GM18520 (cell line): ENCODE measurements around the gene BAIAP2.

ENCODE experiments used
- ATAC-seq: cut with Tn5 transposase; IDR thresholded peaks from one replicate; pipeline ENCODE4 v1.9.1; 2021; ENCODE audit not compliant: unreplicated experiment

The BAIAP2 gene

GRCh38 chr17:81034779-81035520 is at the start of gene BAIAP2:
BAIAP2 (plus strand) TSS chr17:81035151; CDS start chr17:81035255, 104 bp downstream.
- peak; percentile 49 for ATAC-seq

- ATAC-seq: no peak
These were observed 48.9 kb upstream of the BAIAP2 start for GRCh38 chr17:80986046-80986445.

GRCh38 chr17:80986816-80987475 is 48.0 kb upstream of the BAIAP2 start:
- no peak for ATAC-seq

- no peak for ATAC-seq
These were observed 47.0 kb upstream of the BAIAP2 start for GRCh38 chr17:80987941-80988461.

- no peak for ATAC-seq
These were observed 45.4 kb upstream of the BAIAP2 start for GRCh38 chr17:80989586-80989913.

- no peak for ATAC-seq
These were observed 43.9 kb upstream of the BAIAP2 start for GRCh38 chr17:80990921-80991644.

GRCh38 chr17:80991645-80992076 is 43.3 kb upstream of the BAIAP2 start, which contains the start of gene CHMP6:
CHMP6 (plus strand) TSS chr17:80991841; CDS start chr17:80991919, 78 bp downstream.
- peak; percentile 47 for ATAC-seq

- peak; percentile 19 for ATAC-seq
These were observed 42.6 kb upstream of the BAIAP2 start for GRCh38 chr17:80992077-80992947.

GRCh38 chr17:80992948-80993624 is 41.9 kb upstream of the BAIAP2 start:
- no peak for ATAC-seq

- ATAC-seq: no peak
These were observed 39.8 kb upstream of the BAIAP2 start for GRCh38 chr17:80995131-80995530.

GRCh38 chr17:80996422-80997305 is 38.3 kb upstream of the BAIAP2 start:
- ATAC-seq: no peak

- no peak for ATAC-seq
These were observed 37.4 kb upstream of the BAIAP2 start for GRCh38 chr17:80997424-80998117.

GRCh38 chr17:80998118-80998747 is 36.7 kb upstream of the BAIAP2 start:
- ATAC-seq: no peak

- no peak for ATAC-seq
These were observed 36.0 kb upstream of the BAIAP2 start for GRCh38 chr17:80998748-80999535.

GRCh38 chr17:80999536-81000333 is 35.2 kb upstream of the BAIAP2 start:
- ATAC-seq: no peak

- ATAC-seq: no peak
These were observed 34.7 kb upstream of the BAIAP2 start for GRCh38 chr17:81000334-81000630.
